ENCODE measurements around the gene CIDEB.
A peak's percentile ranks its signal among the peaks of the same experiment; 100 is the strongest.
"Not testable (repeated sequence)": the region's sequence is repeated elsewhere in the genome, so short reads cannot be mapped to it uniquely, and the experiment has no call there.

CIDEB gene

DNA sequence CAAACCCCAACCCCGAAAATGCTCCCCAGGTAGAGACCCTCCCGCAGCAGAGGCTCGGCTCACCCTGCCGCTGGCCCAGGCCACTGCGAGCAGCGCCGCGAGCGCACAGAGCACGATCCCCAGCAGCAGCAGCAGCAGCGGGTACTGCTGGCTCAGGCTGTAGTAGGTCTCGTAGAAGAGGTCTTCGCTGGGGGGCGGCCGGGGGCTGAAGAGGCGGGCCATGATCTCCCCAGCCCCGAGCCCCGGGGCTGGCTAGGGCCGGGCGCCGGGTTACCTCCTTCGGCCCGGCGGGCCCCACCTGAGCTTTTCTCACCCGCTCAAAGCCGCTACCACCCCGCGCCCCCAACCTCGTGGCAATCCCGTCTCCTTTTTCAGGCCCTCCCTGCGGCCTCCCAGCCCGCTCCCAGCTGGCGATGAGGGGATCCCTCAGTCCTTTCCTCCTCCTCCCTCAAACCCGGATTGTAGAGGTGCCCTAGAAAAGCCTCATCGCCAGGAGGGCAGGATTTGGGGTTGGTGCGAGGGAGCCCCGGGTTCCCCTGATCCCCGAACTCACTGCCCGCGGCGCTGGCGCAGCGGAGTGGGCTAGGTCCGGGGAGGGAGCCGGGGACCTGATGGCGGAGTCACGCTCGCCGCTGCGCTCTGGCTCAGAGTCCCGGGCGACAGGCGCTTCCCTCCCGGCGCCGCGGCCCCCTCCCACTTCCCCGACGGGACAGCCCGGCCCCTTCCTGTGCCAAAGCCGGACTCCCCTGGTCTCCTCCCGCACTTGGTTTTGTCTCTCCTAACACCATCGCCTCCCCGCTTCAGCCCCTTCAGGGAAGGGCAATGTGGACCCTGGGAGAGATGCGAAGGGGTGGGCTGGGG lies 26.9 kb upstream of the CIDEB start, which contains the start of gene ADCY4:
ADCY4 (minus strand) TSS at position 641 of the 861 bp plus-strand sequence; CDS start at position 222, 419 bp downstream.
- DNase-seq = no peak
- intact Hi-C loops (cut with DNase I) = loop anchor here (5.0 kb wide), 1 partner anchor 103 kb away; no protein-coding TSS in a partner anchor

DNA sequence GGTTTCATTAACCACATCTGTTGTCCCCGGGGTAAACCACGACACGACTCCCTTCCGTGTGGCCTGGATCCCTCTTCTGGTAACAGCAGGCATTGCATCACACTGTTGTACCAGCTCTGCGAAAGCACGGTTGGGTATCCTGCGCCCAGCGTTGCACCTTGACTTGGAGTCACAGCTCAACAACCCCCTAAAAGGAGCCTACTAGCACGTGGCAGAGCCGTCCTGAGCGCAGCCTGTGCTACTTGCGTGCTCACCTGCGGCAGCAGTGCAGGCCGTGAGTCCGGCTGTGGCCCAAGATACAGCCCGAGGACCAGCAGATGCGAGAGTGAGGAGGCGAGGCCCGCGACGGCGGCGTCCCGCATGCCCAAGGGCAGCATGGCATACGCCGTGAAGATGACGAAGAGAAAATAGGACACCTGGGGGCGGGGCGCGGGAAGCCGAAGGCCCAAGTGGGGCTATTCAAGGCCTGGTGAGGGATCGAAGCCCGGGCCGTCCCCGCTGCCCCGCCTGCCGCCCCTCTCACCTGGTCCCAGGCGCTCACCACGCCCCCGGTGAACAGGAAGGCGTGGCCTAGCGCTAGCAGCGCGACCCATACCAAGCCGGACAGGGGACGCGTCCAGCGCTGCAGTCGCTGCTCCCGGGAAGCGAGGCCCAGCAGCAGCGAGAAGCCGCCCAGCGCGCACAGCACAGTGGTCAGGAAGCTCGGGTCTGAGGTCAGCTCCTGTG lies 24.7 kb upstream of the CIDEB start:
- DNase-seq = peak; percentile 48 to 87 (median 72)
- intact Hi-C loops (cut with DNase I) = loop anchor here (5.0 kb wide), 1 partner anchor 105 kb away; no protein-coding TSS in a partner anchor

DNA sequence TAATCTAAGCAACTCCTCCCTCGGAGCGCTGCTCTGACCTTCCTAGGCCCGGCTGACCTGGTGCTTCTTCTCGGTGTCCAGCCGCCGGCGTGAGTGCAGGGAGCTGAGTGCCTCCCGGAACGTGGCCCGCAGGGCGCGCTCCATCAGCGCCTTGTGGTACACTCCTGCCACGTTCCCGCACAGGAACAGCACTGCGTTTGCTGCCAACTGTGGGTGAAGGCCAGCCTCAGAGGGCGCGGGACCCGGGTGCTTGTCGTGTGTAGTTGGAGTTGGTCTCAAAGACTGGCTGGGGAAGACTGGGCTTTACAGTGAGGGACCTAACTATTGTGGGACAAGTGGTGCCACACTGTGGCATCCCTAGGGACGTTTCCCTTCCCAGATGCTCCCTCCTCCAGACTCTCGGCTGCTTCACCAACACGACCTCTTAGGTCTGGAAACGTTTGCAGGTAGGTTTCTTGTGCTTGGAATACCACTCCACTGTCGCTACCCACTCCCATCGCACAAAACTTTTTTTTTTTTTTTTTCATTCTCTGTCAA lies 24.0 kb upstream of the CIDEB start:
- intact Hi-C loops (cut with DNase I) = loop anchor here (5.0 kb wide), 1 partner anchor 106 kb away; no protein-coding TSS in a partner anchor
- DNase-seq = no peak

DNA sequence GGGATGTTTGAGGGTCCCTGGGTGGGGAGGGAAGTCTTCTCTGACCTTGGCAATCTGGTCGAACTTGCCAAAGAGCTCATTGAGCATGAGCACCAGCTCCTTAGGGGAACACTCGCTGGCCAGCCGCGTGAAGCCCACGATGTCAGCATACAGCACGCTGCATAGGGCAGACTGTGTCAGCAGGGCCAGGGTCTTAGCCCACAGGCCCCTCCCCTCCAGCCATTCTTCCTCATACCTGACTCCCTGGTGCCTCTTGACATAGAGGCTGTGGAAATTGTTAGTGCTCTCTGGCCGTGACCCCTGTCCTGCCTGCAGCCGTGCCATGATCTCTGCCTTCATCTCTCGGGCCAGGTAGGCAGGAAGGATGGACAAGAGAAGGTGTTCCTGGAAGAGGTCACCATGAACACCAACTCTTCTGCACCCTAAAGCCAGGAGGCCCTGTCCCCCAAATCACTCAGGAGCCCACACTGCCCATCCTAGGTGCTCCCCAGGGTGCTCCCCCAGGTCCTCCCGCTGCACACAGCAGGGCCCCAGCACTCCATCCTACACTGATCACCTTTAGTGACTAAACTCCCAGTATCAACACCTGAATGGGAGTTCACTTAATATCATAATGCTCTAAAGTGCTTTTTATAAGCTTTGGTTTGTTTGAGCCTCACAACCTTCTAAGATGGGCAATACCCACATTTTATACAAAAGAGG lies 23.3 kb upstream of the CIDEB start:
- intact Hi-C loops (cut with DNase I) = loop anchor here (5.0 kb wide), 1 partner anchor 106 kb away; no protein-coding TSS in a partner anchor
- DNase-seq = no peak

DNA sequence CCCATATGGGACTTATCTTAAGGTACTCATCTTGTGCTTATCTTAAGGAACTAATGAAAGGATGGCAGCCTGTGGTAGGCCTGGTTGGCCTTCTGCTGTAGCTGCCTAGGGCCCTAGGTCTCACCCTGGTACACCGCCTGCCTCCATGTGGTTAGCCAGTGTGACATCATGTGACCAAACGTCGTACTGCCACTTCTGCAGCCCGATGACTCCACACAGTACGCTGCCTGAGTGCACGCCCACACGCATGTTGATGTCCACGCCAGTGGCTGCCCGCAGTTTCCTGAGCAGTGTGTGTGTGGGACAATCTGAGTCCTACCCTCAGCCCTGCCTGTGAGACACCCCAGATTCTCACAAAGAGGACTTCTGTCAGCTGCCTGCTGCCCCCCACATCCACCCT lies 22.0 kb upstream of the CIDEB start:
- peak in 19 of 42 donors; percentile 14 to 68 (median 41) for DNase-seq
- intact Hi-C loops (cut with DNase I) = loop anchor here (5.0 kb wide), 1 partner anchor 108 kb away; no protein-coding TSS in a partner anchor

DNA sequence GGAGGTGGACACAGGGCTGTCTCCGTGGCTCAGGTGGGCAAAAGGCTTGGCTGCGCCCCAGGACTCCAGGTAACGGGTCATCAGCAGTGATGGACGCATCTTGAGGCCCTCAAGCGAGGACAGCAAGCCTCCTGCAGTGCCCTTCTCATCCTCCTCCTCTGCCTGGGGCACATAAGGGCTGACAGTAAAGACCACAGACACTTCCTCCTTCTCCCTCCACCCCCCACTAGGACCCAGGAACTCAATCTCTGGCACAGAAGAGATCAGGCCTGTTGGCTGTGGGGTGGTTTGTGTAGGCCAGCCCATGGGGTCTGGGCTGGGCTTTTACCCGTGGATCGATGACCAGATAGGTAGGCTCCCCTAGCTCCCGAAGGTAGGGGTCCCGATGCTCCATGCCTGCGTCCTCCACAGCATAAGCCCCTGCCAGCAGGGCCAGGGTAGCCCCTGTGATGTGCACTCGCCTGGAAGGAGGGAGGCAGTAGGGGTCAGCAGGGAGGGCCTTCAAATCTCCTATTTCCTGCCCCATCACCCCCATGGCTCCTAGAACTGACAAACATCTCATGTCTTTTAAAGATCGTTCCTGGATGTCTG lies 21.4 kb upstream of the CIDEB start:
- intact Hi-C loops (cut with DNase I) = no loop called here
- no peak for DNase-seq

DNA sequence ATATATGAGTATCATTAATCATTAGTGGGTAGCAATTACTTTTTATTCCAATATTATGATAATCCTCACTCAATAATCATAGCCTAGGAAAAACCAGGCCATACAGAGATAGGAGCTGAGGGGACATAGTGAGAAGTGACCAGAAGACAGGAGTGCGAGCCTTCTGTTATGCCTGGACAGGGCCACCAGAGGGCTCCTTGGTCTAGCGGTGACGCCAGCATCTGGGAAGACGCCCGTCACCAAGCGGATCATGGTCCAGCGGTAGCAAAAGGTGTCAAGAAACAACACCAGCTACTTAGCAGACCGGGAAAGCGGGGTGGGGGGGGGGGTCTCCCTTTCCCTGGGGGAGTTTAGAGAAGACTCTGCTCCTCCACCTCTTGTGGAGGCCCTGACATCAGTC lies 20.1 kb upstream of the CIDEB start:
- DNase-seq = peak in 38 of 42 donors; percentile 30 to 83 (median 58)
- intact Hi-C loops (cut with DNase I) = not testable (repeated sequence)

DNA sequence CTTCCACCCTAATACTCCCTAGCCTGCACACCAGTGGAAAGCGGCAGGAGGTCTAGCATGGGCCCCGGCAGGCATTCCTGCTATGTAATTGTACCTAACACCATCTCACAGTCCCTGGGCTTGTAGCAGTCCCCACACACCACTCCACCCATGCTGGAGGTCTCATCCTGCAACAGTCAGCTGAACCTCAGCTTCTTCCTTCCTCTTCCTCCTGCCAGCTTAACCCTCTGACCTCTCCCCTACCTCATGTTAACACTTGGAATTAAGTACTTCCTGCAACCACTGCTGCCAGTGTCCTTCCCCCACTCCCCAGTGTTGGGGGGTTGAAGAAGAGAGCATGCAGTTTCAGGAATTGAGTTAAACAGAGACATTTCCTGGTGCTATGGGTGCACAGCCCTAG lies 19.5 kb upstream of the CIDEB start:
- no peak for DNase-seq
- intact Hi-C loops (cut with DNase I) = no loop called here

DNA sequence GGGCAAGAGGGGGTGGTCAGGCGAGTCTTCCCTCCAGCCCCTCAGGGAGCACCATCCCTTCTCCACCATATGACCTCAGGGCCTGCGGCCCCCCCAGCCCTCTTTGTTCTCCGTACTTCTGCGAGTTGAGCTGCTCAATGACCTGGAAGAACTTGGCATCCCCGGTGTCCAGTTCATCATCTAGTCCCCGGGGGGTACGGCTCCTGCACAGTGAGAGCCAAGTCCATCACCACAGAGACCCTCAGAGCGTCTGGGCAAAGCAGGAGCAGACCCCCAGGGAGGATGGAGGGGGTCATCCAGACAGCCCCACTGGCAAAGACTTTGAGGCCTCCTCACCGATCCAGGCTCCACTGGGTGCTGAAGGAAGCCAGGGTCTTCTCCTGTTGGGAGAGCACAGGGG lies 18.2 kb upstream of the CIDEB start:
- intact Hi-C loops (cut with DNase I) = no loop called here
- DNase-seq = no peak

DNA sequence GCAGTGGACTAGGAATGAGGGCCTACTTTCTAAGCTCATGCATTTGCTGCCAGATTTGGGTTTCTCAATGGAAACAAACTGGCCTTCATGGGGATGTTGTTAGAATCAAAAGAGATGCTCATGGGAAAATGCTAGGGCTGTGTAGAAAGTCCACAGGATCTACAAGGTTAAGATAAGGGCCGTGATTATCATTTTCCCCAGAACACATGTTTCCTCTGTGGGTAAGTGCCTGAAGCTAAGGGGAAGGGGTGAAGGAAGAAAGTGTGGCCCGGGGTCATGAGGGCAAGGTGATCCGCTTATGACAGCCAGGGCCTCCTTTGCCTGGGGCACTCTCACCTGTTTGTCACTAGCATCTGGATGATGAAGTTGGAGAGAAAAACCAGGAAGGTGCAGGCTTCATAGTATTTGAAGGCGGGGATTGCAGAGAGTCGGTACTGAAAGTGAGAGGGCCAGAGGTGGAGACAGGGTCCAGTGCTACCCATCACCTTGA lies 17.3 kb upstream of the CIDEB start:
- intact Hi-C loops (cut with DNase I) = no loop called here
- no peak for DNase-seq

DNA sequence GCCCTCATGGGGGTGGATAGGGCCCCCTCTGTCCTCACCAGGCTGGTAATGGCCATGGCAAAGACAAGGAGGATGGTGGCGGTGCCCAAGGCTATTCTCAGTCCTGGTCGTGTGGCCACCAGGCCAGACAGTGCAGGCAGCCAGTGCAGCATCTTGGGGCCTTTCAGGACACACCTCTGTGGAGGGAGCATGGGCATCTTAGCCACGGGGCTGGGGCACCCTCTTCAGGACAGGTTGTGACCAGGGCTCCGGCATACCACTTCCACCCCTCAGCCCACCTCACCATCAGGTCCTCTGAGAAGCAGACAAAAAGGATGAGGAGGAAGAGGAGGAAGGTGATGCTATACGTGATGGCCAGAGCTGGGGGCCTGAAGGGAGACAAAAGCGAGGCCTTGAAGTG lies 16.2 kb upstream of the CIDEB start:
- intact Hi-C loops (cut with DNase I) = no loop called here
- DNase-seq = no peak

DNA sequence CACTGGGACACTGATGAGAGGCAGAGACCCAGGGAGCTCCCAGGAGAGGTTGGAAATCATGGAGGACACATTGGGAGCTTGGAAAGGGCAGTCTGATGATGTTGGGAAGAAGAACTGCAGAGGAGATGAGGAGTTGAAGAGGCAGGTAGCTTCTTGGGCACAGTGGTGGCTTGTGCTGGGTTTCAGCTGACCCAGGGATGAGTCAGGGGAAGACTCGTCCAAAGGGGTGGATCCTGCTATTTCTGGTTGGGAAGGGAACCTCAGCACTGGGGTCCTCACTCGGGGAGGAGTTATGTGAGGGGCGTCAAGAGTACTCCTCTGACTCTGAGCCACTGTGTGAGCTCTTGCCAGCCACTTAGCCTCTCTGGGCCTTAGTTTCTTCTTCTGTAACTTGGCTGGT lies 15.6 kb upstream of the CIDEB start:
- no peak for DNase-seq
- intact Hi-C loops (cut with DNase I) = no loop called here

DNA sequence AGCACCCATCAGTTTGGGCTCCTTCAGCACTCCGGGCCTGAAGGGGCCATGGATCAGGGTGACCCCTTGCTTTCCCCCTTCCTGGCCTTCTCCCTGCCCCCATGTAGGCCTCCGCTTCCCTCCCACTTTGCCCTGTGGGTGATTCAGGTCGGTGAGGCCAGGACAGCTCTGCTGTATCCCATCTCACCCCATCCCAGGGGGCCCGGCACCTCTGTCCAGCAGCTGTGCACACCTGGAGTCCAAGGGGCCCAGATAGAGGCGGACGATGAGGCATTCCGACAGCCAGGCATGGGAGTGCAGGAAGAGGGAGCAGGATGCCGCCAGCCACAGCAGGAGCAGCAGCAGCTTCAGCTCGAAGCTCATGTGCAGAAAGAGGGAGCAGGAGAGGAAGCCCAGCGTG lies 14.9 kb upstream of the CIDEB start:
- intact Hi-C loops (cut with DNase I) = no loop called here
- no peak for DNase-seq

DNA sequence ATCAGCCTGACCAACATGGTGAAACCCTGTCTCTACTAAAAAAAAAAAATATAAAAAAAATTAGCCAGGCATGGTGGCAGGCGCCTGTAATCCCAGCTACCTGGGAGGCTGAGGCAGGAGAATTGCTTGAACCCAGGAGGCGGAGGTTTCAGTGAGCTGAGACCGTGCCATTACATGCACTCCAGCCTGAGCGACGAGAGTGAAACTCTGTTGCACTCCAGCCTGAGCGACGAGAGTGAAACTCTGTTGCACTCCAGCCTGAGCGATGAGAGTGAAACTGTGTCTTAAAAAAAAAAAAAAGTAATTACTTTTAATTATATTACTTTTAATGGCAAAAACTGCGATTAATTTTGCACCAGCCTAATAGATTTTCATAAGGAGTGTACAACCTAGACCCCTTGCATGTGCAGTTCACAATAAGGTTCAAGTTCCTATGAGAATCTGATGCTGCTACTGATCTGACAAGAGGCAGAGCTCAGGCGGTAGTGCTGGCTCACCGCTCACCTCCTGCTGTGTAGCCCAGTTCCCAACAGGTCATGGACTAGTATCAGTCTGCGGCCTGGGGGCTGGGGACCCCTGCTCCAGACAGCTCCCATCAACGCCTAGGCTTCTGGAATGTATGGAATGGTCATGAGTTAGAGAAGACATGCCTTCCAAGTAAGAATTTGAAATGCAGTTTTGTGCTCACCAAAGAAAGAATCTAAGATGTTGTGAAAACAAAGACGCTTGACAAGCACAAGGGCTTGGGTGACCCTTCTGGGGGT lies 13.6 kb upstream of the CIDEB start:
- no peak for DNase-seq
- intact Hi-C loops (cut with DNase I) = no loop called here

DNA sequence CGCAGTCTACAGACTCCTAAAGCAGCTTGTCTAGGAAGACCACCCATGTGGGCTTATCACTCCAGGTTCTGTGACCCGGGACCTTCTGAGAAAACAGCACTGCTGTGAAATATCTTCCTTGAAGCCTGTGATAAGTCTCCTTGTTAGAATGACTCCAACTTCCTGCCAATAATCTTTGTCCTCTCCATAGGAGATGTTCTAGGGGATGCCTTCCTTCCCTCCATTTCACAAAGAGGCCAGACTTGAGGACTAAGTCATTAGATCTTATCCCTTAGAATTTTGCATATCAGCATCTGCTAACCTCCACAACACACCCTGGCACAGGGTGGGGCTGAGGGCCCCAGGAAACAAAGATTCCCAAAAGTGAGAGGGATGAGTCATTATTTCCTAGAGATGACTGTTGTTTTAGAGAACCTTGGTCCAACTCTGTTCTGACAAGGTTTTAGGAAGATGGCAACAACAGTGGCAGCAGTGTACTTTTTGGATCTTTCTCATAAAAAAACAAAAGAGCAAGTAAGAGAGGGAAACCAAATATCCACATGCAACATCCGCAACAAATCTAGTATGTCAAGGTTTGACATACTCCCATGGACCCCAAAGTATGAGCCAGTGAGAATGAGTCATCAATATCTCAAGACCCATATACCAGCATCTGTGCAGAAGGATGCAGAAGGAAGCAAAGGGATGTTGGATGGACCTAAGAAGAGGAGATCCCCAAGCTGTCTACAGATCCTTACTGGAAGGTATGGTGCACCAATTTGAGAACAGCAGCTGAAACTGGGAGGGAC lies 9.6 kb upstream of the CIDEB start:
- intact Hi-C loops (cut with DNase I) = no loop called here
- DNase-seq = no peak

DNA sequence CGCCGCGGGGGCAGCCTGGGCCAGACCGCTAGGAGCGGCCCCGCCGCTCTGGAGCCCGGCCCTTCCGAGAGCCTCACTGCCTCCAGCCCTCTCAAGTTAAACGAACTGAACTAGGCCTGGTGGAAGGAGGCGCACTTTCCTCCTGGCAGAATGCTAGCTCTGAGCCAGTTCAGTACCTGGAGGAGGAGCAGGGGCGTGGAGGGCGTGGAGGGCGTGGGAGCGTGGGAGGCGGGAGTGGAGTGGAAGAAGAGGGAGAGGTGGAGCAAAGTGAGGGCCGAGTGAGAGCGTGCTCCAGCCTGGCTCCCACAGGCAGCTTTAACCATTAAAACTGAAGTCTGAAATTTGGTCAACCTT lies 8.8 kb upstream of the CIDEB start:
- peak in 1 of 42 donors; percentile 37 for DNase-seq
- intact Hi-C loops (cut with DNase I) = no loop called here
